Mucosa of gallbladder (tissue), 1 donor: Measurements from ENCODE around the gene HSP90AB1. TPM values are rescaled to one million over a fixed set of nuclear protein-coding genes. Genes with fewer than 3 reads are reported as not detected.

Experiments used
- DNase-seq: peaks from one replicate; pipeline ENCODE4 v3.0.0-alpha.2; 2020; ENCODE audit warnings: low spot score
- total RNA-seq: library from RNA; stranded (reverse); gene quantifications from one replicate; pipeline ENCODE4 v1.2.1, GENCODE V29; 2021
- donor health status: DM: no; HTN: no; CAD: no.

The HSP90AB1 gene
- total RNA-seq, 1 donor from 2014 or later = 893 TPM

DNA sequence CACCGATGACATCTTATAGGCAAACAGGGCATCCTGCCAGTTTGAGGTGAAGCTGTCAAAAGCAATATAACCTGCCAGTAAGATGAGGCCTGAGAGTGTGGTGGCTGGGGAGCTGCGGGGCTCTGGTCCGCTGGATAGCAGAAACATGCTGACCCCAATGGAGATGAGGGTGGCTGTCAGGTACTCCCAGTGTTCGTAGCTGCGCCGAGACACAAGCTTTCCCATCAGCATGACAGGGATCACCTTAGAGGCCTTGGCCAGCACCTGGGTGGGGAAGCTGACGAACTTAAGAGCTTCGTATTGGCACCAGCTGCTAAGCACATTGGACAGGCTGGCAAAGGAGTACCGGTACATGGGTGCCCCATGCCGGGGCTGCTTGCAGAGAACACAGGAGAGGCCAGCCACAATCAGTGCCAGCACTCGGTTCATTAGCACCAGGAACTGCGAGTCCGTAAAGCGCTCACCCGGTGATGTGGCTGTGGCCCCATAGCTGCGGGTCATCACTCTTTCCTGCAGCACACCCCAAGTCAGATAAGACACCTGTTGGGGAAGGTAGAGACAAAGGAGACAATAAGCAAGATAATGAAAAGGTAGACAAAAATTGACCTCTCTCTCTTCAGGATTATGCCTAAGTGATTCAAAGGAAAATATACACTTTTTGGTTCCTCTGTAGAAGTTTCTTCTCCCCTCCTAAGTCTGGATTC is 8.4 kb downstream of the HSP90AB1 start:
- DNase-seq = no peak

DNA sequence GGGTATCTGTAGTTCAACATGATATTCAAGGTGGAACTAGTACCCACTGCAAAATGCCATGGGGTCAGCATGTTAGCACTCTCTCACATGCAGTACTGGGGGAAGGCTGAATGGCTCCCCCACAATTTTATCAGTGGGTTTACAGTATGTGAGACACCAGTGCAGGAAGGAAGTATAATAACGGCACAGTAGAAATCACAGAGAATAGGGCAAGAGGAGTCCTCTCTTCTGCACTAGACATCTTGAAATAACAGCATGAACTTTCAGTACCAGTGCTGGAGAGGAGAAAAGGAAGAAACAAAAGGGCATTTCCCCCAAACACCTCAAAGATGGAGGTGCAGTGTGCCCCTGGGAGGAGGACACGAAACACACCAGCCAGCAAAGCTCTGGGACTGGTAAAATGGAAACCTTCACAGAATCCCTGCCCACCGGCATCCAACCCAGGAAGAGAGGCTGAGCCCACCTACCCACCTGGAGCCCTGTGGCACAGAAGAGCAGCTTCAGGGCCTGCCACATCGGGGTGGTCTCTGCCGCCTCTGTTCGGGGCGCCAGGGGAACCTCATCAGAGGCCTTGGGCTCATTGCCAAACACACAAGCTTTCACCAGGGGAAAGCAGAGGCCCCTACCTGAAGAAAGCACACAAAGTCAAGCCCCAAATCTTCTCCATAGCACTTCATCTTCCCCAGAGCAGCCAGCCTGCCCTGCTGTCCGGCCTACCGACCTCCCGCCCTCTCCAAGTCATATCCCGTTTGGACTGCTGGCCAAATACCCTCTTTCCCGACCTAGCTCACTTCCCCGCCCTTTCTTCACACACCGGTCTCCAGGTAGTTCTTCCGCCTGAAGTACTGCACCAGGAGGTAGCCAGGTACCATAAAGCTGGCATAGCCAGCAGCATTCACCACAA is 9.2 kb downstream of the HSP90AB1 start:
- DNase-seq = no peak

- DNase-seq = no peak
Measured at GRCh38 chr6:44256775-44257024, 9.8 kb downstream of the HSP90AB1 start.

- peak; percentile 49 for DNase-seq
Measured at GRCh38 chr6:44257025-44257752, 10.3 kb downstream of the HSP90AB1 start, which contains the start of gene SLC35B2. Gene SLC35B2, minus strand, starts transcription at chr6:44257528. Its CDS starts 118 bp downstream, at chr6:44257410.

- no peak for DNase-seq
Measured at GRCh38 chr6:44257753-44258324, 10.9 kb downstream of the HSP90AB1 start.

DNA sequence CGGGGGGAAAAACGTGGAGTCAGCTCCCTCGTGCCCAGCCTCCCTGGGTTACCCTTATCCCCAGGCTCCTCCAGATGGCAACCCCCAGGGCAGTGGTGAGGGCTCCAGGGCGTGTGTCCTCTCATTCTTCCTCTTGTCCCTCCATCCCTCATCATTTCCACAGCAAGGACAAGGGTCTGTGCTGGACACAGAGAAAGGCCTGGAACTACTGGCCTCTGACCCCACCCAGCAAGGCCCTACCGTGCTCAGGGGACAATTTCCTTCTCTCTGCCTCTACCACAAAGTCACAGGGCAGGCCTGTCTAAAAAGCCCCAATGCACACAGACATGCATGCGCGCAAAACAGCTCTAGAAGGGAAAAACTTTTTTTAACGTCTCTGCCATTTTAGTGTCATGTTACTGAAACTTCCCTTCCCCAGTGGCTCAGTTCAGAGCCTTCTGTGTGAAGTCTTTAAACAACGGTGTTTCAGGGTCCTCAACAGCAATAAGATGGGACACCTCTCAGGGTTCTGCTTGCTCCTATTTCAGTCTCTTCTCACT is 11.5 kb downstream of the HSP90AB1 start:
- DNase-seq = no peak

DNA sequence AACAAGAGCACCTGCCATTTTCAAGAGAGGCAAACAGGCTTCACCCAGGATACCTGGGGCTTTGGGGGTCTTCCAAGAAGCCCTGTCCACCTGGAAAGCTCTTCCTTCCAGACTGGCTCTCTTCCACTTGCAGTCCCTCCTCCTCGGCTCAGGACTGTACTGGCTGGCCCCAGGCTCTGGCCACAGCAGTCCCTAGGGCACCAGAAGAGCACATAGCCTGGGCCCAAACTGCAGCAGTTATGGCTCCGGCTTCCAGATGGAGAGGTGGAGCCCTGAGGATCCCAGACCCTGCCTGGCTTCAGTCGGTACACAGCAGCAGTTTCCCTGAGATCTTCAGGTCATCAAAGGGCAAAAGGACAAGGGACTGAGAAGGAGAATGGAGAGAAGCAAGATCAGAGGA is 12.0 kb downstream of the HSP90AB1 start:
- no peak for DNase-seq

DNA sequence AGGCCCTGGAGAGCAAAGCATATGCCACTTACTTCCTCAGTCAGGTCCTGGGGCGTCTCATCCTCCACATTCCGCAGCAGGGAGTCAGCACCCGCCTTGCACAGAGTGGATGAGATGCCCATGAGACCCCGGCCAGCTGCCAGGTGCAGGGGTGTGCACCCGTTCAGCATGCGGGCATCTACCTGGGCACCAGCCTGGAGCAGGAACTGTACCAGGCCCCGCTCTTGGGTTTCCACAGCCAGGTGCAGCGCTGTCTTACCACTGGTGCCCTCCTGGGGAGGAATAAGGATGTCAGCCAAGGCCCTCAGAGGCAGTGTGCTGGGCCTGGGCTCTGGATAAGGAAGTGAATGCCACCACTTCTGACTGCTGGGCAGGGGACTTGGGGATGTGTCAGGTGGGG is 13.1 kb downstream of the HSP90AB1 start:
- no peak for DNase-seq

- DNase-seq = no peak
Measured at GRCh38 chr6:44260451-44261297, 13.8 kb downstream of the HSP90AB1 start.

GRCh38 chr6:44261581-44261980 is 14.7 kb downstream of the HSP90AB1 start:
- DNase-seq = no peak

- no peak for DNase-seq
Measured at GRCh38 chr6:44262467-44263353, 15.8 kb downstream of the HSP90AB1 start.

DNA sequence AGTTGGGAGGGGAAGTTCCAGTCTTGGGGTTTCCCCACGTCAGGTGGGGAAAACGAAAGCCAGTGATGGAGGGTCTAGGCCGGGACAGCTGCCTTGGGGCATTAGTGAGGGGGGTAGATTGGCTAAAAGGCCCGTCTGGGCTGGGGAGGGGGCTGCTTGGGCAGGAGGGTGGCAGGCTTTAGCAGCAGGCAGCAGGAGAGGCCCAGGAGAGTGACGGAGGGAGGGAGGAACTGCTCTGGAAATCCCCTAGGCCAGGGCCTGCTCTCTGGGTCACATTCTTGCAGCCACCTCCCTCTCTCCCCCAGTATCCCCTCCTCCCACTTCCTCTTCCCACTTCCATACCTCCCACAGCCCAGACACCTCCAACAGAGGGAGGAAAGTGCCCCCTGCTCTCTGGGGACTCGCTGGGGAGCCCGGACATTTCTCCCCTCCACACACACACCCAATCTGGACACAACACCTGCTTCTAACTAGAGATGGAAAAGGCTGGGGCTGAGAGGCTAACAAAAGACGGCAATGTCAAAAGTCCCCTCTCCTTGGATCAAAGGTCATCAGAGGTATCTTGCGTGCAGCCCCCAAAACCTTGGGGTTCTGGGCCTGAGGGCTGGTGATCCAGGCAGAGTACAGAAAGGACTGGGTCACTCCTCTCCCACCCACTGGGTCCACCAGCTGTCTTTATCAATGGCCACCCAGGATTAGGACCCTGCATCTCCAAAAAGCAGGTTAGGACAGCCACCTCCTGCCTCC is 16.6 kb downstream of the HSP90AB1 start:
- DNase-seq = no peak

GRCh38 chr6:44264154-44265006 is 17.5 kb downstream of the HSP90AB1 start:
- peak; percentile 33 for DNase-seq

GRCh38 chr6:44265007-44265721 is 18.3 kb downstream of the HSP90AB1 start, which contains the start of gene NFKBIE:
Gene NFKBIE, minus strand, starts transcription at chr6:44265551. Its CDS starts 205 bp downstream, at chr6:44265346.
- DNase-seq = peak; percentile 95

DNA sequence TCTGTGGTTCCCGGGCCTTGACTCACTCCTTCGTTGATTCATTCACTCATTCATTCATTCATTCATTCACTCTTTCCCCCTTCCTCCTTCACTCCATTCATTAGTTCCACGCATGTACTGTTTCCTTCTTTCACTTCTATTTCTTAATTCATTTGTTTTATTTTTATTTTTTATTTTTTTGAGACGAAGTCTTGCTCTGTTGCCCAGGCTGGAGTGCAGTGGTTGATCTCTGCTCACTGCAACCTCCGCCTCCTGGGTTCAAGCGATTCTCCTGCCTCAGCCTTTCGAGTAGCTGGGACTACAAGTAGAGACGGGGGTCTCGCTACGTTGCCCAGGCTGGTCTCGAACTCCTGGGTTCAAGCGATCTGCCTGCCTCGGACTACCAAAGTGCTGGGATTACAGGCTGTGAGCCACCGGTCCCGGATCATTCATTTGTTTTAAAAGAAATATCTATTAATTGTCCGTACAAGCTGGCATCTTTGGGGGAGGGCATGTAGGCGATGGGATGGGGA is 18.9 kb downstream of the HSP90AB1 start:
- DNase-seq = no peak

DNA sequence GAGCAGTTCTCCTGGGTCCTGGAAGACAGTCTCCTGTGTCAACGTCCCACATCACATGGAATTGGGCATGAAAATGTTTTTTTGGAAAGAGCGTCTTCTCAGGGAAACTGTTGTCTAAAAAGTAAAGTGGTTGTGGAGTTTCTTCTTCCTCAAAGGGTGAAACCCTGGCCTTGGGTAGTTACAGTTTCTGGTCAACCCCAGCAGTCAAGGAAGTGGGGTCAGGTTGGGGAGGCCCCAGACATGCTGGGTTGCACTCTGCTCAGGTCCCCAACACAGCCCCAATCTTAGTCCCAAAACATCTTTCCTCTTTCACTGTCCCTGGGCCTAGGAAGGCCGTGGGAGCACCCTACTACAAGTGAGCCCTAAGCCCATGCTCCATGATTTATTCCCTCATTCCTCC is 19.4 kb downstream of the HSP90AB1 start:
- no peak for DNase-seq

GRCh38 chr6:44267252-44267651 is 20.4 kb downstream of the HSP90AB1 start:
- no peak for DNase-seq
